Tibial artery (tissue), 4 donors: ENCODE data around the gene MINDY4.

Source experiments
- DNase-seq, 2 donors: peaks; one replicate each; pipeline ENCODE4 v3.0.0-alpha.2; 2019
- H3K27ac ChIP-seq, 2 donors: fragments of 200-600 bp; sonication (generic) in 1 of 2; 1 replicate in 1 of 2; 2 replicates in 1 of 2; pipeline ENCODE4 v1.5.1; 2018 to 2019; ENCODE audit warnings: mild to moderate bottlenecking in 1 of 2
- H3K27me3 ChIP-seq, 2 donors: fragments of 200-600 bp; sonication (generic) in 1 of 2; one replicate each; pipeline versions ENCODE4 v1.5.1 to v1.6.0; 2016 to 2019
- H3K36me3 ChIP-seq, 3 donors: fragments of 200-600 bp; sonication (generic) in 2 of 3; one replicate each; pipeline ENCODE4 v1.5.1; 2016 to 2019; ENCODE audit warnings: mild to moderate bottlenecking in 2 of 3
- H3K4me1 ChIP-seq, 4 donors: fragments of 200-600 bp; sonication (generic) in 2 of 4; 1 replicate in 3 of 4; 2 replicates in 1 of 4; pipeline ENCODE4 v1.5.1; 2016 to 2019
- H3K4me3 ChIP-seq, 2 donors: fragments of 200-600 bp; sonication (generic) in 1 of 2; 1 replicate in 1 of 2; 2 replicates in 1 of 2; pipeline ENCODE4 v1.5.1; 2018 to 2019; ENCODE audit warnings: mild to moderate bottlenecking in 2 of 2
- H3K9me3 ChIP-seq, 3 donors: fragments of 200-600 bp; sonication (generic) in 1 of 3; one replicate each; pipeline ENCODE4 v1.5.1; 2016 to 2019
- CTCF ChIP-seq, 2 experiments: fragments of 200-600 bp in 1 of 2; fragments of 450-650 bp in 1 of 2; IDR thresholded peaks; one replicate each; pipeline ENCODE4 v1.5.1; 2017 to 2019; ENCODE audit warnings: antibody characterized with exemption in 2 of 2, mild to moderate bottlenecking in 1 of 2, moderate library complexity in 1 of 2
- intact Hi-C: fragments of 100-400 bp; cut with DNase I; formaldehyde crosslinking; loops from one replicate; pipeline ENCODE4 v1.15.0; 2023; ENCODE audit warnings: low total_unique reads

Gene MINDY4

GRCh38 chr7:30836991-30837390, 65.8 kb downstream of the MINDY4 start:
- Histone ChIP-seq H3K4me1 (peaks cover 0 to 3% (median 0%) of the 10 kb centered on the region in 4 donors), H3K27me3 (no peaks in the 10 kb centered on the region), H3K9me3 (no peaks in the 10 kb centered on the region), H3K4me3 (no peak overlapping the region), H3K27ac (no peak overlapping the region), H3K36me3 (peaks cover 0 to 58% (median 6%) of the 10 kb centered on the region in 3 donors)
- TF ChIP-seq CTCF (IDR thresholded peaks at IDR 0.05) = no peak
- no peak for DNase-seq
- intact Hi-C loops = no loop called here

- no peak overlapping the region for H3K27ac ChIP-seq
- no peaks in the 10 kb centered on the region for H3K27me3 ChIP-seq
- no peak overlapping the region for H3K4me3 ChIP-seq
- TF ChIP-seq CTCF (IDR thresholded peaks at IDR 0.05) = no peak
- no peak for DNase-seq
- peaks cover 0 to 58% (median 6%) of the 10 kb centered on the region in 3 donors for H3K36me3 ChIP-seq
- intact Hi-C loops = no loop called here
- H3K4me1 ChIP-seq = peaks cover 0 to 6% (median 2%) of the 10 kb centered on the region in 4 donors
- H3K9me3 ChIP-seq = no peaks in the 10 kb centered on the region
Observed at GRCh38 chr7:30837581-30837980, 66.4 kb downstream of the MINDY4 start.

GRCh38 chr7:30838008-30838407, 66.8 kb downstream of the MINDY4 start:
- peaks cover 2 to 10% (median 6%) of the 10 kb centered on the region in 4 donors for H3K4me1 ChIP-seq
- H3K4me3 ChIP-seq = no peak overlapping the region
- no peak for DNase-seq
- H3K27ac ChIP-seq = no peak overlapping the region
- no peaks in the 10 kb centered on the region for H3K27me3 ChIP-seq
- TF ChIP-seq CTCF (IDR thresholded peaks at IDR 0.05) = no peak
- peaks cover 0 to 58% (median 6%) of the 10 kb centered on the region in 3 donors for H3K36me3 ChIP-seq
- intact Hi-C loops = no loop called here
- H3K9me3 ChIP-seq = no peaks in the 10 kb centered on the region

GRCh38 chr7:30840141-30841024, 69.2 kb downstream of the MINDY4 start:
- no peak for TF ChIP-seq CTCF (IDR thresholded peaks at IDR 0.05)
- Histone ChIP-seq H3K27me3 (no peaks in the 10 kb centered on the region), H3K4me1 (peaks cover 13 to 34% (median 30%) of the 10 kb centered on the region in 4 donors), H3K4me3 (no peak overlapping the region), H3K36me3 (peaks cover 0 to 50% (median 0%) of the 10 kb centered on the region in 3 donors), H3K9me3 (no peaks in the 10 kb centered on the region), H3K27ac (no peak overlapping the region)
- no peak for DNase-seq
- intact Hi-C loops = no loop called here

- Histone ChIP-seq H3K9me3 (no peaks in the 10 kb centered on the region), H3K27me3 (no peaks in the 10 kb centered on the region), H3K36me3 (peaks cover 0 to 49% (median 0%) of the 10 kb centered on the region in 3 donors), H3K4me1 (peaks cover 13 to 42% (median 38%) of the 10 kb centered on the region in 4 donors), H3K4me3 (no peak overlapping the region), H3K27ac (no peak overlapping the region)
- DNase-seq = no peak
- no peak for TF ChIP-seq CTCF (IDR thresholded peaks at IDR 0.05)
- intact Hi-C loops = no loop called here
Observed at GRCh38 chr7:30841025-30841735, 70.0 kb downstream of the MINDY4 start.
